Measurements from ENCODE around the gene TOMM6.

DNA sequence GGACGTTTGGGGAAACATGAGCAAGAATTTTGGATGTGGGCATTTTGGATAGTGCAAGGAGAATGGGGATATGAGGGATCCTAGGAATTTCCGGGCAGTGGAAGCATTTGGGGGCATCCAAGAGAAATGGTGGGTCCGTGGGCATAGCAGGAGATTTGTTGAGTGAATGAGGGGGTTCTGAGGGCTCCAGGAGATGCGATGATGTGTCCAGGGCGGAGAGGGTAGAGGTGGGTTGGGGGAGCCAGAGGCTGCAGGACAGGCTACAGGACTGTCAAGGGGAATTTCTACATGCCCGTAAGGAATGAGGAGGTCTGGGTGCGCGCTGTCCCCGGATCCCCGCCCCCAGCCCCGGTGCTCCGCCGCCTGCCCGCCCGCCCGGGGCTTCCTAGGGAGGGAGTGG lies 8.2 kb upstream of the TOMM6 start:
- TF ChIP-seq, protein P1, sequence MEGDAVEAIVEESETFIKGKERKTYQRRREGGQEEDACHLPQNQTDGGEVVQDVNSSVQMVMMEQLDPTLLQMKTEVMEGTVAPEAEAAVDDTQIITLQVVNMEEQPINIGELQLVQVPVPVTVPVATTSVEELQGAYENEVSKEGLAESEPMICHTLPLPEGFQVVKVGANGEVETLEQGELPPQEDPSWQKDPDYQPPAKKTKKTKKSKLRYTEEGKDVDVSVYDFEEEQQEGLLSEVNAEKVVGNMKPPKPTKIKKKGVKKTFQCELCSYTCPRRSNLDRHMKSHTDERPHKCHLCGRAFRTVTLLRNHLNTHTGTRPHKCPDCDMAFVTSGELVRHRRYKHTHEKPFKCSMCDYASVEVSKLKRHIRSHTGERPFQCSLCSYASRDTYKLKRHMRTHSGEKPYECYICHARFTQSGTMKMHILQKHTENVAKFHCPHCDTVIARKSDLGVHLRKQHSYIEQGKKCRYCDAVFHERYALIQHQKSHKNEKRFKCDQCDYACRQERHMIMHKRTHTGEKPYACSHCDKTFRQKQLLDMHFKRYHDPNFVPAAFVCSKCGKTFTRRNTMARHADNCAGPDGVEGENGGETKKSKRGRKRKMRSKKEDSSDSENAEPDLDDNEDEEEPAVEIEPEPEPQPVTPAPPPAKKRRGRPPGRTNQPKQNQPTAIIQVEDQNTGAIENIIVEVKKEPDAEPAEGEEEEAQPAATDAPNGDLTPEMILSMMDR (IDR thresholded peaks at IDR 0.05): no peak
- TF ChIP-seq POLR2AphosphoS5 (IDR thresholded peaks at IDR 0.05; ENCODE audit: low read depth, low read length) (no peak), REST (IDR thresholded peaks at IDR 0.05; ENCODE audit: insufficient read depth in 1 of 2, low read depth in 2 of 2, low read length in 1 of 2) (no peak), TCF7L2 (IDR thresholded peaks at IDR 0.05; ENCODE audit: low read depth, low read length) (no peak), SIN3A (IDR thresholded peaks at IDR 0.05; ENCODE audit: borderline replicate concordance, insufficient read depth, low read depth, low read length) (no peak)
